Neural progenitor cell (in vitro differentiated cells): Measurements from ENCODE around the gene MUSTN1. TPM values are rescaled to one million over a fixed set of nuclear protein-coding genes. Genes with fewer than 3 reads are reported as not detected.

Experiments used
- DNase-seq: peaks from one replicate; pipeline ENCODE4 v3.0.0-alpha.2; 2016; ENCODE audit warnings: low spot score
- H2AFZ ChIP-seq: fragments of 200-600 bp; sonication (generic); replicated peaks from 2 replicates; pipeline ENCODE4 v1.6.1; 2016; ENCODE audit warnings: antibody characterized with exemption
- H3F3A ChIP-seq: fragments of 200-600 bp; sonication (generic); 2 replicates; pipeline ENCODE4 v1.6.1; 2016; ENCODE audit warnings: antibody characterized with exemption, low read depth
- H3K27ac ChIP-seq: fragments of 200-600 bp; sonication (generic); 2 replicates; pipeline ENCODE4 v1.5.1; 2016; ENCODE audit warnings: mild to moderate bottlenecking
- H3K27me3 ChIP-seq: fragments of 200-600 bp; sonication (generic); 2 replicates; pipeline ENCODE4 v1.6.1; 2016; ENCODE audit warnings: mild to moderate bottlenecking, moderate library complexity
- H3K36me3 ChIP-seq: fragments of 200-600 bp; sonication (generic); 2 replicates; pipeline ENCODE4 v1.5.1; 2016
- H3K4me1 ChIP-seq: fragments of 200-600 bp; sonication (generic); 2 replicates; pipeline ENCODE4 v1.6.1; 2016; ENCODE audit warnings: mixed run types
- H3K4me2 ChIP-seq: fragments of 200-600 bp; sonication (generic); 2 replicates; pipeline ENCODE4 v1.6.1; 2016
- H3K4me3 ChIP-seq: fragments of 200-600 bp; sonication (generic); 2 replicates; pipeline ENCODE4 v1.5.1; 2016
- H3K79me2 ChIP-seq: fragments of 200-600 bp; sonication (generic); 2 replicates; pipeline ENCODE4 v1.6.1; 2016; ENCODE audit warnings: low read depth
- H3K9ac ChIP-seq: fragments of 200-600 bp; sonication (generic); 2 replicates; pipeline ENCODE4 v1.6.1; 2016
- H3K9me3 ChIP-seq: fragments of 200-600 bp; sonication (generic); 2 replicates; pipeline ENCODE4 v1.5.1; 2016; ENCODE audit warnings: low read depth
- H4K20me1 ChIP-seq: fragments of 200-600 bp; sonication (generic); 2 replicates; pipeline ENCODE4 v1.6.1; 2016; ENCODE audit warnings: low read depth
- H3K27ac Mint-ChIP-seq: 3 replicates; pipeline ENCODE4 v1.8.0; 2021; ENCODE audit warnings: mixed read lengths
- H3K27me3 Mint-ChIP-seq: 2 replicates; pipeline ENCODE4 v1.8.0; 2022; ENCODE audit warnings: low read depth, mild to moderate bottlenecking, inconsistent platforms, moderate library complexity, mixed read lengths; ENCODE audit not compliant: insufficient read depth
- H3K36me3 Mint-ChIP-seq: 3 replicates; pipeline ENCODE4 v1.8.0; 2021; ENCODE audit warnings: mixed read lengths
- H3K4me1 Mint-ChIP-seq: 3 replicates; pipeline ENCODE4 v1.8.0; 2021; ENCODE audit warnings: mixed read lengths
- H3K4me3 Mint-ChIP-seq: 3 replicates; pipeline ENCODE4 v1.8.0; 2021; ENCODE audit warnings: mild to moderate bottlenecking, moderate library complexity, mixed read lengths
- H3K9me3 Mint-ChIP-seq: 3 replicates; pipeline ENCODE4 v1.8.0; 2020; ENCODE audit warnings: mixed read lengths
- EZH2 ChIP-seq: fragments of 200-600 bp; sonication (generic); IDR thresholded peaks from 2 replicates; pipeline ENCODE4 v1.6.1; 2017; ENCODE audit warnings: antibody characterized with exemption, mild to moderate bottlenecking, moderate library complexity
- EZH2phosphoT487 ChIP-seq: fragments of 200-600 bp; sonication (generic); IDR thresholded peaks from 2 replicates; pipeline ENCODE4 v1.6.1; 2017; ENCODE audit warnings: antibody characterized with exemption
- total RNA-seq: library from RNA; depleted of rRNA; stranded (reverse); fragments of >200 nt; gene quantifications from 2 replicates; pipeline ENCODE4 v1.2.3, GENCODE V29; 2015; ENCODE audit warnings: low replicate concordance
- TF ChIP-seq, protein P1 (sequence below): fragments of 200-600 bp; sonication (generic); IDR thresholded peaks from 2 replicates; pipeline ENCODE4 v1.5.1; 2017; ENCODE audit warnings: antibody characterized with exemption, mild to moderate bottlenecking

The MUSTN1 gene
- total RNA-seq, 1 donor from 2014 or later = 2.0 TPM

DNA sequence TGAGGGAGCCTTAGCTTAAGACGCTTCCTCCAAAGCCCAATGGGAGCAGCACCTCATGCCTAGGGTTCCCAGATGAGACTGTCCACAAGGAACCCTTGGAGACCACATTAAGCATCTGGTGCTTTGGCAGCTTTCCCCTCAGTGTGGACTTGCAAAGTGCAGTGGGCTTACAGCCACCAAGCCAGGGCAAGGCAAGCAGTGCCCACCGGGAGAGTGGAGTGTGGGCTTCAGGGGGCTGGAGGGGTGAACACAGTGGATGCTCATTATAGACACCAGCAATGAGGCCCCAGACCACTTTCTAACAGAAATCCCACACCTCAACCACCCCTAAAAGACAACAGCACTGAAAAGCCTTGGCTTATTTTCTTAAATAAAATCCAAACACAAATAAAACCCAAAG lies 9.1 kb upstream of the MUSTN1 start:
- no peak for DNase-seq
- H3K9me3 Mint-ChIP-seq = no peaks in the 10 kb centered on the region
- H3K36me3 Mint-ChIP-seq = peaks cover 9% of the 10 kb centered on the region
- Histone ChIP-seq H3K4me2 (no peak overlapping the region), H3F3A (no peaks in the 10 kb centered on the region), H2AFZ (no peak overlapping the region), H3K4me3 (no peak overlapping the region), H3K9me3 (no peaks in the 10 kb centered on the region), H3K79me2 (no peaks in the 10 kb centered on the region), H3K9ac (no peak overlapping the region), H3K36me3 (no peaks in the 10 kb centered on the region), H3K27ac (no peak overlapping the region), H4K20me1 (no peaks in the 10 kb centered on the region), H3K4me1 (peaks cover 13% of the 10 kb centered on the region), H3K27me3 (no peaks in the 10 kb centered on the region)
- TF ChIP-seq, protein P1, sequence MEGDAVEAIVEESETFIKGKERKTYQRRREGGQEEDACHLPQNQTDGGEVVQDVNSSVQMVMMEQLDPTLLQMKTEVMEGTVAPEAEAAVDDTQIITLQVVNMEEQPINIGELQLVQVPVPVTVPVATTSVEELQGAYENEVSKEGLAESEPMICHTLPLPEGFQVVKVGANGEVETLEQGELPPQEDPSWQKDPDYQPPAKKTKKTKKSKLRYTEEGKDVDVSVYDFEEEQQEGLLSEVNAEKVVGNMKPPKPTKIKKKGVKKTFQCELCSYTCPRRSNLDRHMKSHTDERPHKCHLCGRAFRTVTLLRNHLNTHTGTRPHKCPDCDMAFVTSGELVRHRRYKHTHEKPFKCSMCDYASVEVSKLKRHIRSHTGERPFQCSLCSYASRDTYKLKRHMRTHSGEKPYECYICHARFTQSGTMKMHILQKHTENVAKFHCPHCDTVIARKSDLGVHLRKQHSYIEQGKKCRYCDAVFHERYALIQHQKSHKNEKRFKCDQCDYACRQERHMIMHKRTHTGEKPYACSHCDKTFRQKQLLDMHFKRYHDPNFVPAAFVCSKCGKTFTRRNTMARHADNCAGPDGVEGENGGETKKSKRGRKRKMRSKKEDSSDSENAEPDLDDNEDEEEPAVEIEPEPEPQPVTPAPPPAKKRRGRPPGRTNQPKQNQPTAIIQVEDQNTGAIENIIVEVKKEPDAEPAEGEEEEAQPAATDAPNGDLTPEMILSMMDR = no peak
- no peak for TF ChIP-seq EZH2phosphoT487
- no peak for TF ChIP-seq EZH2
- H3K4me3 Mint-ChIP-seq = no peak overlapping the region
- H3K4me1 Mint-ChIP-seq = peaks cover 35% of the 10 kb centered on the region
- peaks cover 10% of the 10 kb centered on the region for H3K27me3 Mint-ChIP-seq
- no peak overlapping the region for H3K27ac Mint-ChIP-seq

DNA sequence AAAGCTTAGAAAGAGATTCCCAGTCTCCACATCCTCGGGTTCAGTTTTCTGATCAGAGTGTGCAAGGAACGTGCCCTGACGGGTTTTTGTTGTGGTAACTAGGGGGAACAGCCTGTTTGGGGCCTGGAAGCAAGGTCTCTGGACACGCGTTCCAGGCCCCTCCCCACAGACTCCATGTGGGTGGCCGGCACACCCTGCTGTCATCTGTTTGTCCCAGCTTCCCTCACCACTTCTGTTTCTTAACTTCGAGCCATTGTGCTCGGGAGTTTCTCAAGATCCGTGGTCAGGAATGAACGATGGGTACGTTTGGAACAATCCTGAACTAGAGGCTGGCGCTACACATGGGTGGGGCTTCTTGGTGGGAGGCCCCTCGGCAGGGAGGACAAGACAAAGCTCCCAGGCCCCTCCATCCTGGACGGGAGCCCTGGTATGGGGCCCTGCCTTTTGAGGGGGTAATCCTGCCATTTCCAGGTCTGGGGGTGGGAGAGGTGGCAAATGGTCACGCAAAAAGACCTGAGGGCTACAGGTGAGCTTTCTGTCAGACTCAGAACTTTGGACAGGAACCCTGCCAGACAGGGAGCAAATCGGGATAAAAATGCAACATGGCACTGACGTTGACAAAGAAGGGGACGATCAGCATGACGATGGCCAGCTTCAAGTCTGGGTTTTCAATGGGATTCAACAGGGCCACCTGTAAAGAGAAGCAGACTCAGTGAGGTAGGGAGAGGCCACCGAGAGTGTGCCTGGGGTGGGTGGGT lies 8.5 kb upstream of the MUSTN1 start:
- TF ChIP-seq EZH2 (no peak), EZH2phosphoT487 (no peak)
- Histone ChIP-seq H3K4me2 (no peak overlapping the region), H2AFZ (no peak overlapping the region), H3K9me3 (no peaks in the 10 kb centered on the region), H3K9ac (no peak overlapping the region), H3K27me3 (no peaks in the 10 kb centered on the region), H4K20me1 (no peaks in the 10 kb centered on the region), H3K4me3 (no peak overlapping the region), H3K36me3 (no peaks in the 10 kb centered on the region), H3F3A (no peaks in the 10 kb centered on the region), H3K27ac (no peak overlapping the region), H3K79me2 (no peaks in the 10 kb centered on the region), H3K4me1 (peaks cover 13% of the 10 kb centered on the region)
- peaks cover 9% of the 10 kb centered on the region for H3K36me3 Mint-ChIP-seq
- H3K27me3 Mint-ChIP-seq = peaks cover 10% of the 10 kb centered on the region
- H3K4me3 Mint-ChIP-seq = no peak overlapping the region
- peak; percentile 10 for DNase-seq
- no peaks in the 10 kb centered on the region for H3K9me3 Mint-ChIP-seq
- H3K4me1 Mint-ChIP-seq = peaks cover 35% of the 10 kb centered on the region
- peak overlapping the region; percentile 57 for H3K27ac Mint-ChIP-seq

DNA sequence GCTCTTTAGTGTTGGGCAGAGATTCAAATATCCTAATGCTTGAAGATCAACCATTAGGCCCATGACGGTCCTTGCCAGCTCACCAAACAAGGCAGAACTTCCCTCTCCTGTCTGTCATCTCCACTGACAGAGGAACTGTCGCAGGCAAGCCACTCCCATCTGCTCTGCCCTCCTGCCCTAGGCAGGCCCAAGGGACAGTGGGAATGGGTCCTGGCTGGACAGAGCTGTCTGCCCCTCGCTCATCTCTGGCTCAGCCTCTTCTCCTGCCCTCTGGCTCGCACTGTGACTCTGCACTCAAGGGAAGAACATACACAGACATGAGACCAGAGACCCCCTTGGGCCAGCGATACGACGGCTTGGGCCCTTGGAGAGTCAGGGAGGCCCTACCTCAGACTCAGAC lies 7.6 kb upstream of the MUSTN1 start:
- Histone ChIP-seq H3F3A (no peaks in the 10 kb centered on the region), H3K4me1 (peaks cover 13% of the 10 kb centered on the region), H3K79me2 (no peaks in the 10 kb centered on the region), H3K27ac (no peak overlapping the region), H3K9ac (no peak overlapping the region), H3K36me3 (no peaks in the 10 kb centered on the region), H3K9me3 (no peaks in the 10 kb centered on the region), H4K20me1 (no peaks in the 10 kb centered on the region), H3K4me3 (no peak overlapping the region), H3K4me2 (no peak overlapping the region), H3K27me3 (no peaks in the 10 kb centered on the region), H2AFZ (no peak overlapping the region)
- H3K4me1 Mint-ChIP-seq = peaks cover 35% of the 10 kb centered on the region
- peaks cover 9% of the 10 kb centered on the region for H3K36me3 Mint-ChIP-seq
- H3K4me3 Mint-ChIP-seq = no peak overlapping the region
- no peak for DNase-seq
- H3K9me3 Mint-ChIP-seq = no peaks in the 10 kb centered on the region
- peaks cover 10% of the 10 kb centered on the region for H3K27me3 Mint-ChIP-seq
- no peak overlapping the region for H3K27ac Mint-ChIP-seq
- no peak for TF ChIP-seq EZH2
- no peak for TF ChIP-seq EZH2phosphoT487
- TF ChIP-seq, protein P1 = no peak

DNA sequence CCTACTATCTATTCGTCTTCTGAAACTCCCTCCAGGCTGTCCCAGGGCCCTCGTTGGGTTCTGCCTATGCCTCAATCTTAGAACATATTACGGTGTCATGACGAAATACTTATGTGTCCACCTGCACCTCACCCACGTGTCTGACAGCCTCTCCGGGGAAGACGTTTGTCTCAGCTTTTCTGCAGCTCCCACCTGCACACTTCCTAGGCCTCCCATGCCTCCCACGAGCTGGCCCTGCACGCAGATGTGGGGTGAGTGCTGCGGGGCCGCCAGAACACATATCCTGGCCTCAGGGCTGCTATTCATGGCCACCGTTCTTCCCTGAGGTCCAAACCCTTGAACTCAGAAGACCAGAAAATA lies 7.1 kb upstream of the MUSTN1 start:
- Mint-ChIP-seq H3K36me3 (peaks cover 9% of the 10 kb centered on the region), H3K4me1 (peaks cover 33% of the 10 kb centered on the region), H3K27ac (no peak overlapping the region), H3K27me3 (peaks cover 10% of the 10 kb centered on the region), H3K9me3 (no peaks in the 10 kb centered on the region), H3K4me3 (no peak overlapping the region)
- no peak overlapping the region for H3K4me2 ChIP-seq
- TF ChIP-seq EZH2 (no peak), EZH2phosphoT487 (no peak)
- TF ChIP-seq, protein P1 = no peak
- no peak overlapping the region for H3K27ac ChIP-seq
- H2AFZ ChIP-seq = no peak overlapping the region
- H3K79me2 ChIP-seq = no peaks in the 10 kb centered on the region
- H3K36me3 ChIP-seq = no peaks in the 10 kb centered on the region
- no peak for DNase-seq
- no peaks in the 10 kb centered on the region for H3F3A ChIP-seq
- H3K9ac ChIP-seq = no peak overlapping the region
- no peaks in the 10 kb centered on the region for H3K27me3 ChIP-seq
- no peaks in the 10 kb centered on the region for H3K9me3 ChIP-seq
- H4K20me1 ChIP-seq = no peaks in the 10 kb centered on the region
- no peak overlapping the region for H3K4me3 ChIP-seq
- H3K4me1 ChIP-seq = peaks cover 13% of the 10 kb centered on the region
